Skeletal muscle cell (primary cell): ENCODE results near the gene SYK.
"Not testable (repeated sequence)": the region's sequence is repeated elsewhere in the genome, so short reads cannot be mapped to it uniquely, and the experiment has no call there.

Experiments used
- DNase-seq: peaks from one replicate; pipeline ENCODE4 v3.0.0-alpha.2; 2010; ENCODE audit warnings: low read depth
- H3K4me3 ChIP-seq: 2 replicates; pipeline ENCODE4 v1.5.1; 2011; ENCODE audit warnings: low read depth, mild to moderate bottlenecking, control low read depth, low read length, moderate library complexity

The SYK gene

GRCh38 chr9:90801241-90801972 lies at the start of gene SYK:
TSS of gene SYK (plus strand) at chr9:90801819. CDS start at chr9:90843899, 42,080 bp downstream.
- H3K4me3 ChIP-seq: no peak within 1 kb of the TSS
- no peak for DNase-seq

- not testable (repeated sequence) for DNase-seq, H3K4me3 ChIP-seq
Observed at GRCh38 chr9:90755514-90756371, 45.9 kb upstream of the SYK start.

- not testable (repeated sequence) for DNase-seq, H3K4me3 ChIP-seq
Observed at GRCh38 chr9:90760577-90760976, 41.0 kb upstream of the SYK start.

GRCh38 chr9:90766731-90767130 lies 34.9 kb upstream of the SYK start:
- no peak overlapping the region for H3K4me3 ChIP-seq
- DNase-seq: no peak

- DNase-seq: no peak
- H3K4me3 ChIP-seq: no peak overlapping the region
Observed at GRCh38 chr9:90767523-90768100, 34.0 kb upstream of the SYK start.

- H3K4me3 ChIP-seq: no peak overlapping the region
- no peak for DNase-seq
Observed at GRCh38 chr9:90770182-90770738, 31.4 kb upstream of the SYK start.

- DNase-seq: no peak
- no peak overlapping the region for H3K4me3 ChIP-seq
Observed at GRCh38 chr9:90770927-90771326, 30.7 kb upstream of the SYK start.

- no peak for DNase-seq
- no peak overlapping the region for H3K4me3 ChIP-seq
Observed at GRCh38 chr9:90772386-90772785, 29.2 kb upstream of the SYK start.

GRCh38 chr9:90773617-90774016 lies 28.0 kb upstream of the SYK start:
- no peak overlapping the region for H3K4me3 ChIP-seq
- no peak for DNase-seq

- H3K4me3 ChIP-seq: no peak overlapping the region
- no peak for DNase-seq
Observed at GRCh38 chr9:90774071-90774470, 27.5 kb upstream of the SYK start.

GRCh38 chr9:90774682-90775081 lies 26.9 kb upstream of the SYK start:
- H3K4me3 ChIP-seq: no peak overlapping the region
- no peak for DNase-seq

- DNase-seq: no peak
- H3K4me3 ChIP-seq: no peak overlapping the region
Observed at GRCh38 chr9:90775657-90776056, 26.0 kb upstream of the SYK start.

GRCh38 chr9:90778746-90779145 lies 22.9 kb upstream of the SYK start:
- DNase-seq: no peak

GRCh38 chr9:90783552-90783951 lies 18.1 kb upstream of the SYK start:
- no peak for DNase-seq
- H3K4me3 ChIP-seq: no peak overlapping the region

More at GRCh38 chr9:90778746-90779145, 22.9 kb upstream of the SYK start:
- H3K4me3 ChIP-seq: no peak overlapping the region

GRCh38 chr9:90783964-90784363 lies 17.7 kb upstream of the SYK start:
- no peak for DNase-seq
- H3K4me3 ChIP-seq: no peak overlapping the region

GRCh38 chr9:90787771-90788460 lies 13.7 kb upstream of the SYK start:
- no peak overlapping the region for H3K4me3 ChIP-seq
- no peak for DNase-seq

GRCh38 chr9:90788527-90788926 lies 13.1 kb upstream of the SYK start:
- DNase-seq, H3K4me3 ChIP-seq: not testable (repeated sequence)

GRCh38 chr9:90789408-90789807 lies 12.2 kb upstream of the SYK start:
- no peak overlapping the region for H3K4me3 ChIP-seq
- no peak for DNase-seq

GRCh38 chr9:90789862-90790261 lies 11.8 kb upstream of the SYK start:
- no peak for DNase-seq
- no peak overlapping the region for H3K4me3 ChIP-seq
